Activated T-cell treated with anti-CD3 and anti-CD28 coated beads for 48 hours (primary cell): ENCODE results near the gene LIX1.
"Not testable (repeated sequence)": the region's sequence is repeated elsewhere in the genome, so short reads cannot be mapped to it uniquely, and the experiment has no call there.

Experiments used
- DNase-seq: peaks from one replicate; pipeline ENCODE4 v3.0.0-alpha.2; 2020; ENCODE audit warnings: low read depth

LIX1 gene

GRCh38 chr5:97142521-97143254 lies at the start of gene LIX1:
LIX1 (minus strand) TSS chr5:97142611; CDS start chr5:97142576, 35 bp downstream.
- DNase-seq = no peak

GRCh38 chr5:97191893-97192292 lies 49.5 kb upstream of the LIX1 start:
- DNase-seq = no peak

GRCh38 chr5:97189523-97189922 lies 47.1 kb upstream of the LIX1 start:
- not testable (repeated sequence) for DNase-seq

- DNase-seq = no peak
Observed at GRCh38 chr5:97183930-97184213, 41.5 kb upstream of the LIX1 start.

GRCh38 chr5:97183100-97183929 lies 40.9 kb upstream of the LIX1 start, which contains the start of gene RIOK2:
RIOK2 (minus strand) TSS chr5:97183247; CDS start chr5:97183191, 56 bp downstream.
- DNase-seq = peak; percentile 90

GRCh38 chr5:97182571-97183099 lies 40.2 kb upstream of the LIX1 start:
- no peak for DNase-seq

- DNase-seq = no peak
Observed at GRCh38 chr5:97181856-97182545, 39.6 kb upstream of the LIX1 start.

- DNase-seq = not testable (repeated sequence)
Observed at GRCh38 chr5:97179457-97179856, 37.0 kb upstream of the LIX1 start.

GRCh38 chr5:97172227-97172626 lies 29.8 kb upstream of the LIX1 start:
- DNase-seq = no peak

GRCh38 chr5:97171703-97172102 lies 29.3 kb upstream of the LIX1 start:
- no peak for DNase-seq

GRCh38 chr5:97167435-97167834 lies 25.0 kb upstream of the LIX1 start:
- no peak for DNase-seq

- no peak for DNase-seq
Observed at GRCh38 chr5:97165726-97166125, 23.3 kb upstream of the LIX1 start.

GRCh38 chr5:97164846-97165245 lies 22.4 kb upstream of the LIX1 start:
- no peak for DNase-seq

- DNase-seq = no peak
Observed at GRCh38 chr5:97163790-97164285, 21.4 kb upstream of the LIX1 start.

GRCh38 chr5:97163360-97163764 lies 21.0 kb upstream of the LIX1 start:
- DNase-seq = no peak

- DNase-seq = peak; percentile 10
Observed at GRCh38 chr5:97162045-97162444, 19.6 kb upstream of the LIX1 start.

- no peak for DNase-seq
Observed at GRCh38 chr5:97157689-97158088, 15.3 kb upstream of the LIX1 start.

- no peak for DNase-seq
Observed at GRCh38 chr5:97151370-97151769, 9.0 kb upstream of the LIX1 start.

- DNase-seq = no peak
Observed at GRCh38 chr5:97150401-97150800, 8.0 kb upstream of the LIX1 start.

- no peak for DNase-seq
Observed at GRCh38 chr5:97149709-97150108, 7.3 kb upstream of the LIX1 start.

- no peak for DNase-seq
Observed at GRCh38 chr5:97148288-97148687, 5.9 kb upstream of the LIX1 start.

GRCh38 chr5:97143704-97144103 lies 1.3 kb upstream of the LIX1 start:
- no peak for DNase-seq
